Medulla oblongata (tissue), 1 donor: Measurements from ENCODE around the gene ZNF414.
A peak's percentile ranks its signal among the peaks of the same experiment; 100 is the strongest.
"Not testable (repeated sequence)": the region's sequence is repeated elsewhere in the genome, so short reads cannot be mapped to it uniquely, and the experiment has no call there.

Experiments used
- DNase-seq: peaks from one replicate; pipeline ENCODE4 v3.0.0-alpha.2; 2015; ENCODE audit errors: extremely low spot score

Gene ZNF414

GRCh38 chr19:8518536-8518935 is 4.6 kb upstream of the ZNF414 start:
- no peak for DNase-seq

- DNase-seq = no peak
Observed at GRCh38 chr19:8517551-8518442, 3.8 kb upstream of the ZNF414 start.

GRCh38 chr19:8515317-8515716 is 1.4 kb upstream of the ZNF414 start:
- no peak for DNase-seq

- not testable (repeated sequence) for DNase-seq
Observed at GRCh38 chr19:8514505-8515009, 590 bp upstream of the ZNF414 start.

- no peak for DNase-seq
Observed at GRCh38 chr19:8513036-8513686, 806 bp downstream of the ZNF414 start.

- no peak for DNase-seq
Observed at GRCh38 chr19:8512115-8512967, 1.6 kb downstream of the ZNF414 start.

GRCh38 chr19:8511573-8512101 is 2.3 kb downstream of the ZNF414 start:
- no peak for DNase-seq

- no peak for DNase-seq
Observed at GRCh38 chr19:8510589-8511115, 3.3 kb downstream of the ZNF414 start.

- DNase-seq = no peak
Observed at GRCh38 chr19:8506402-8506957, 7.5 kb downstream of the ZNF414 start.

- DNase-seq = peak; percentile 86
Observed at GRCh38 chr19:8505680-8506401, 8.1 kb downstream of the ZNF414 start.

- no peak for DNase-seq
Observed at GRCh38 chr19:8504919-8505318, 9.0 kb downstream of the ZNF414 start.

GRCh38 chr19:8504171-8504570 is 9.8 kb downstream of the ZNF414 start:
- no peak for DNase-seq

GRCh38 chr19:8503510-8503909 is 10.5 kb downstream of the ZNF414 start:
- DNase-seq = no peak

- no peak for DNase-seq
Observed at GRCh38 chr19:8501981-8502380, 12.0 kb downstream of the ZNF414 start.

GRCh38 chr19:8501516-8501915 is 12.5 kb downstream of the ZNF414 start:
- no peak for DNase-seq

- peak; percentile 47 for DNase-seq
Observed at GRCh38 chr19:8500158-8500557, 13.8 kb downstream of the ZNF414 start.

- DNase-seq = no peak
Observed at GRCh38 chr19:8499048-8499833, 14.7 kb downstream of the ZNF414 start.

- no peak for DNase-seq
Observed at GRCh38 chr19:8498295-8498694, 15.7 kb downstream of the ZNF414 start.

- no peak for DNase-seq
Observed at GRCh38 chr19:8494158-8494557, 19.8 kb downstream of the ZNF414 start.

GRCh38 chr19:8491574-8491973 is 22.4 kb downstream of the ZNF414 start:
- no peak for DNase-seq
